ENCODE results near the gene POPDC2.

The POPDC2 gene

GRCh38 chr3:119657887-119658702 lies 2.3 kb downstream of the POPDC2 start:
- TF ChIP-seq SPI1 (IDR thresholded peaks at IDR 0.05; ENCODE audit: borderline replicate concordance, low read depth) (peak; percentile 25; the same call in 1 of the 2 replicates), REST (IDR thresholded peaks at IDR 0.05; ENCODE audit: insufficient replicate concordance, low read depth) (no peak)
- Histone ChIP-seq H3K27ac (replicated peaks) (no peak overlapping the region; the same call in 1 of the 2 replicates), H3K27me3 (ENCODE audit: insufficient read depth, poor library complexity, severe bottlenecking) (no peaks in the 10 kb centered on the region), H3K4me3 (replicated peaks; ENCODE audit: insufficient read depth, low read length) (no peak overlapping the region)
- peak in 1 of 2 experiments; percentile 50 for DNase-seq (ENCODE audit: low read depth in 1 of 2, low spot score in 1 of 2)

GRCh38 chr3:119653876-119654275 lies 6.5 kb downstream of the POPDC2 start:
- no peak overlapping the region for H3K4me3 ChIP-seq (replicated peaks; ENCODE audit: insufficient read depth, low read length)
- TF ChIP-seq CTCF (IDR thresholded peaks at IDR 0.05; ENCODE audit: insufficient read depth, low read length) (no peak), POLR2AphosphoS5 (IDR thresholded peaks at IDR 0.05; ENCODE audit: low read depth) (no peak), SPI1 (IDR thresholded peaks at IDR 0.05; ENCODE audit: borderline replicate concordance, low read depth) (peak; percentile 64; the same call in 1 of the 2 replicates)
- H3K27ac ChIP-seq (replicated peaks), result peak overlapping the region; percentile 26
- peak in 1 of 2 experiments; percentile 64 for DNase-seq (ENCODE audit: low read depth in 1 of 2, low spot score in 1 of 2)
- no peaks in the 10 kb centered on the region for H3K27me3 ChIP-seq (ENCODE audit: insufficient read depth, poor library complexity, severe bottlenecking)

GRCh38 chr3:119652306-119653033 lies 7.9 kb downstream of the POPDC2 start:
- Histone ChIP-seq H3K27ac (replicated peaks) (no peak overlapping the region), H3K4me3 (replicated peaks; ENCODE audit: insufficient read depth, low read length) (no peak overlapping the region), H3K27me3 (ENCODE audit: insufficient read depth, poor library complexity, severe bottlenecking) (no peaks in the 10 kb centered on the region)
- no peak for TF ChIP-seq REST (IDR thresholded peaks at IDR 0.05; ENCODE audit: insufficient replicate concordance, low read depth)
- TF ChIP-seq POLR2AphosphoS5 (IDR thresholded peaks at IDR 0.05; ENCODE audit: low read depth), result no peak
- TF ChIP-seq GABPA (IDR thresholded peaks at IDR 0.05; ENCODE audit: low read depth), result no peak
- TF ChIP-seq SPI1 (IDR thresholded peaks at IDR 0.05; ENCODE audit: borderline replicate concordance, low read depth), result no peak
- TF ChIP-seq CTCF (IDR thresholded peaks at IDR 0.05; ENCODE audit: insufficient read depth, low read length), result no peak
- no peak for DNase-seq (ENCODE audit: low read depth in 1 of 2, low spot score in 1 of 2)

GRCh38 chr3:119649761-119650160 lies 10.6 kb downstream of the POPDC2 start:
- no peaks in the 10 kb centered on the region for H3K27me3 ChIP-seq (ENCODE audit: insufficient read depth, poor library complexity, severe bottlenecking)
- H3K4me3 ChIP-seq (replicated peaks; ENCODE audit: insufficient read depth, low read length), result no peak overlapping the region
- H3K27ac ChIP-seq (replicated peaks), result no peak overlapping the region
- DNase-seq (ENCODE audit: low read depth in 1 of 2, low spot score in 1 of 2), result no peak
- TF ChIP-seq POLR2AphosphoS5 (IDR thresholded peaks at IDR 0.05; ENCODE audit: low read depth) (no peak), SPI1 (IDR thresholded peaks at IDR 0.05; ENCODE audit: borderline replicate concordance, low read depth) (no peak), REST (IDR thresholded peaks at IDR 0.05; ENCODE audit: insufficient replicate concordance, low read depth) (no peak), GABPA (IDR thresholded peaks at IDR 0.05; ENCODE audit: low read depth) (no peak), CTCF (IDR thresholded peaks at IDR 0.05; ENCODE audit: insufficient read depth, low read length) (no peak)

Data from HL-60 (cell line).